ENCODE measurements around the gene DDN.

DDN gene

GRCh38 chr12:49015196-49015595 lies 16.0 kb upstream of the DDN start:
- no peak for DNase-seq

- no peak for DNase-seq
Measured at GRCh38 chr12:49014547-49014946, 15.4 kb upstream of the DDN start.

GRCh38 chr12:49013428-49013827 lies 14.3 kb upstream of the DDN start:
- no peak for DNase-seq

GRCh38 chr12:49012739-49013138 lies 13.6 kb upstream of the DDN start:
- no peak for DNase-seq

GRCh38 chr12:49010092-49010668 lies 11.0 kb upstream of the DDN start:
- no peak for DNase-seq

GRCh38 chr12:49008943-49009342 lies 9.8 kb upstream of the DDN start:
- DNase-seq = no peak

- peak in 25 of 56 donors; percentile 16 to 79 (median 46) for DNase-seq
Measured at GRCh38 chr12:49000346-49000745, 1.2 kb upstream of the DDN start.

- no peak for DNase-seq
Measured at GRCh38 chr12:48998497-48999353, 450 bp downstream of the DDN start.

- DNase-seq = peak in 1 of 56 donors; percentile 19
Measured at GRCh38 chr12:48997719-48998496, 1.3 kb downstream of the DDN start.

GRCh38 chr12:48996794-48997718 lies 2.1 kb downstream of the DDN start:
- DNase-seq = peak in 43 of 56 donors; percentile 10 to 77 (median 52)

GRCh38 chr12:48995086-48995879 lies 3.9 kb downstream of the DDN start:
- peak in 48 of 56 donors; percentile 18 to 85 (median 52) for DNase-seq

- no peak for DNase-seq
Measured at GRCh38 chr12:48994224-48995085, 4.7 kb downstream of the DDN start.

GRCh38 chr12:48993787-48994186 lies 5.4 kb downstream of the DDN start:
- no peak for DNase-seq

GRCh38 chr12:48991247-48992050 lies 7.7 kb downstream of the DDN start:
- no peak for DNase-seq

GRCh38 chr12:48990552-48990951 lies 8.6 kb downstream of the DDN start:
- DNase-seq = no peak

GRCh38 chr12:48988030-48988649 lies 11.0 kb downstream of the DDN start:
- DNase-seq = peak in 28 of 56 donors; percentile 12 to 68 (median 28)

- DNase-seq = no peak
Measured at GRCh38 chr12:48986720-48987291, 12.4 kb downstream of the DDN start.
